Stimulated activated CD4-positive, alpha-beta T cell treated with anti-CD3 and anti-CD28 coated beads, Interleukin-2, amount 100 ng/mL, for 24 hours (primary cell): ENCODE results near the gene BNC1.
"Not testable (repeated sequence)": the region's sequence is repeated elsewhere in the genome, so short reads cannot be mapped to it uniquely, and the experiment has no call there.

ENCODE experiments used
- DNase-seq, 2 donors: peaks; one replicate each; pipeline ENCODE4 v3.0.0-alpha.2; 2020

BNC1 gene

GRCh38 chr15:83292317-83292716 lies 7.9 kb upstream of the BNC1 start:
- no peak for DNase-seq

GRCh38 chr15:83290236-83290635 lies 5.8 kb upstream of the BNC1 start:
- no peak for DNase-seq

GRCh38 chr15:83289160-83289559 lies 4.7 kb upstream of the BNC1 start:
- DNase-seq = no peak

GRCh38 chr15:83288381-83288801 lies 3.9 kb upstream of the BNC1 start:
- no peak for DNase-seq

- no peak for DNase-seq
Observed at GRCh38 chr15:83287541-83288027, 3.1 kb upstream of the BNC1 start.

GRCh38 chr15:83285979-83286553 lies 1.6 kb upstream of the BNC1 start:
- no peak for DNase-seq

GRCh38 chr15:83285284-83285978 lies 967 bp upstream of the BNC1 start:
- DNase-seq = no peak

- DNase-seq = peak in 1 of 2 donors; percentile 2
Observed at GRCh38 chr15:83283813-83284558, 478 bp downstream of the BNC1 start.

- DNase-seq = peak in 1 of 2 donors; percentile 7
Observed at GRCh38 chr15:83283138-83283812, 1.2 kb downstream of the BNC1 start.

- DNase-seq = no peak
Observed at GRCh38 chr15:83282776-83283137, 1.7 kb downstream of the BNC1 start.

- DNase-seq = no peak
Observed at GRCh38 chr15:83282141-83282540, 2.3 kb downstream of the BNC1 start.

- DNase-seq = no peak
Observed at GRCh38 chr15:83278191-83278590, 6.3 kb downstream of the BNC1 start.

GRCh38 chr15:83276661-83277060 lies 7.8 kb downstream of the BNC1 start:
- no peak for DNase-seq

- DNase-seq = no peak
Observed at GRCh38 chr15:83275412-83275811, 9.1 kb downstream of the BNC1 start.

GRCh38 chr15:83270176-83270575 lies 14.3 kb downstream of the BNC1 start:
- no peak for DNase-seq

- DNase-seq = no peak
Observed at GRCh38 chr15:83268147-83268546, 16.3 kb downstream of the BNC1 start.

GRCh38 chr15:83262594-83263315 lies 21.7 kb downstream of the BNC1 start:
- DNase-seq = no peak

- DNase-seq = not testable (repeated sequence)
Observed at GRCh38 chr15:83262181-83262580, 22.3 kb downstream of the BNC1 start.

- DNase-seq = no peak
Observed at GRCh38 chr15:83250781-83251180, 33.7 kb downstream of the BNC1 start.

- DNase-seq = no peak
Observed at GRCh38 chr15:83249030-83249343, 35.5 kb downstream of the BNC1 start.

GRCh38 chr15:83248151-83249029 lies 36.1 kb downstream of the BNC1 start:
- peak in 1 of 2 donors; percentile 19 for DNase-seq

- no peak for DNase-seq
Observed at GRCh38 chr15:83243634-83244033, 40.8 kb downstream of the BNC1 start.
